AG08395 (cell line): ENCODE data around the gene SLC7A6.

ENCODE experiments used
- DNase-seq: peaks from one replicate; pipeline ENCODE4 v3.0.0; 2012; ENCODE audit warnings: mixed read lengths, low spot score

SLC7A6 gene

GRCh38 chr16:68257251-68257905, 6.9 kb upstream of the SLC7A6 start:
- DNase-seq: peak; percentile 22

DNA sequence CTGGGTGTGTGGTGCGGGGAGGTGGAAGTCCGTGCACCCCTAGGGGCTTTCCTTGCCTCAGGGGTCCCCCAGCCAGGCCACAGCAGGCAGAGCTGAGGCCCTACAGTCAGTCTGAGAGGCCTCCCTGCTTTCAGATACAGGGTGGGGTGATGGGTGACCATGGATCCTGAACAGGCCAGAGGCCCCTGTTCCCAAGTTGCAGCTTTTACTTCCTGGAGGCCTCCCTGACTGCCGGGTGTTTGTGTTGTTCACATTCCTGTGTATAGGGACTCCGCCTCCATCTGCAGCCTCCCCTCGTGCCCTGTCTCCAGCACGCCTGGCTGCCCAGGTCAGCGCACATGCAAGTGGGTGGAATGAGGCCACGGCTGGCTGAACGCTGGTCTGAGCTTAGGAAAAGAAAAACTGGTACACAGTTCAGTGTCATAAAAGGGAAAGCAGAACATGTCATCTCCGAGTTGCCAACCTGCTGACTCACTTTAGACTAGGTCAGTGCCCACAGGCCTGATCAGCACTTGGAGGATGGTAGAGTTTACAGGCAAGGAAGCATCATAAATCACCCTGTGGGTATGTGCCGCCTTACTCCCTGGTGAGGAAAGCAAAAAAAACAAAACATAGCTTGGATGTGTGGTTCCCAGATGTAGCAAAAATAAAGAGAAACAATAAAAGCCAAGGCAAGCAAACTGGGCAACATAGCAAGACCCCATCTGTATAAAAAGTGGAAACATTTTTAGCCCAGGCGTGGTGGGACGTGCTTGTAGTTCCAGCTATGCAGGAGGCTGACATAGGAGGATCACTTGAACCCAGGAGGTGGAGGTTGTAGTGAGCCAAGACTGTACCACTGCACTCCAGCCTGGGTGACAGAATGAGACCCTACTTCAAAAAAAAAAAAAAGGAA, 6.2 kb upstream of the SLC7A6 start:
- peak; percentile 67 for DNase-seq

- no peak for DNase-seq
These were observed 5.1 kb upstream of the SLC7A6 start for GRCh38 chr16:68259007-68259825.

DNA sequence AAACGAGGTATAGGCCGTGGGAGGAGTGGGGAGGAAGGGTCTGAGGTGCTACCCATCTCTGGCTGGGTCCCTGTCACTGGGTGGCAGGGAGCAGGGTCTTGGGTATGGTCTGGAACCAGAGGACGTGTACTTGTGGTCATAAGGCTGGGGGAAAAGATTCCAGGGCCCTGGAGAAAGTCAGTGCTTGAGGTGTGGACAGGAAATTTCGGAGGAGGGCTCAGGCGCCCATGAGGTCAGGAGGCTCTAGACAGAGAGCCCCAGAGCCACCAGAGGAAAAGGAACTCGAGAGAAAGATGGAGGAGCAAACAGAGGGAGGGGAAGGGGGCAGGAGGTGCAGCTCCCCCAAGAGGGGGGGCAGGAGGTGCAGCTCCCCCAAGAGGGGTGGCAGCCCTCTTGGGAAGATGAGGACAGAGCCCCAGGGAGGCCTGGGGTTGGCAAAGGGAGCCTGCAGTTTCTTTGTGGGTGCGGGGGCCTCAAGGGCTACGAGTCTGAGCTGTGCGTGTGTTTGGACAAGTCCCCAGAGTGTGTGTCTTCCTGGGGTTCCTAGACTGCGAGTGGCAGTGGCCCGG, 683 bp upstream of the SLC7A6 start:
- DNase-seq: no peak

DNA sequence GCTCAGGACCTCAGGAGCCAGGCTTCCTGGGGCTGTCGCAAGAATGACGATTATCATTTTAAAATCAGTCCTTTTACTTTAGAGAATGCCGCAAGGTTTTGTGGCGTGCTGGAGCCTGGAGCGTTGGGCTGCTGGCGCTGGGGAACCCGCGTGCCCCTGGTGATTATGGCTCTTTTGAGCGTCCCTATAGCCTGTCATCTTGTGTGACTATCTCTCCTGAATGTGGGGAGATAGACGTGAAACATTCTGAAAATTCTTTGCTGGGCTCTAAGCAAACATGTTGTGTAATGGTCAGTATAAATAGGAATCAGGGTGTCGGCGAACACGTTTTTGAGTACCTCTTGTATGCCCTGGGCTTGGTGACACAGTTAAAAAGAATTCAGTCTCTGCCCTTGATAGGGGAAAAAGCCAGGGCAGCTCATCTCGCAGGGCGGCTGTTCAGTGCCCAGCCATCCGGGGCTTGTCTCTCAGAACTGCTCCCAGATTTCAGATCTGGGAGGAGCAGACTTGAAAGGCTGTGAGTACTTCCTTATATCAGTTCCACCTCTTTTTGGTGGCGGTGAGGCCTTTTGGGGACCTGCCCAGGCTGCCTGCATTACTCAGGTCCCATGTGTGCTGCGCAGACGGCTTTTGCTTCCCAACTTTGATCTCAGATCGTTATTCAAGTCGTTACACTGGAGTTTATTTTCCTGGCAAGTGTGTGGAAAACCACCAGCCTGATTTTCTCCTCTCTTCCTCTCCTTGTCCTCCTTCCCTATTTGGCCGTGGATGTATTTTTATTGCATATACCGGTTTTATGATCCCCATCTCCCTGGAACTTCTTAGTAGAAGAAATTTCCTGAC, 973 bp downstream of the SLC7A6 start:
- peak; percentile 84 for DNase-seq

DNA sequence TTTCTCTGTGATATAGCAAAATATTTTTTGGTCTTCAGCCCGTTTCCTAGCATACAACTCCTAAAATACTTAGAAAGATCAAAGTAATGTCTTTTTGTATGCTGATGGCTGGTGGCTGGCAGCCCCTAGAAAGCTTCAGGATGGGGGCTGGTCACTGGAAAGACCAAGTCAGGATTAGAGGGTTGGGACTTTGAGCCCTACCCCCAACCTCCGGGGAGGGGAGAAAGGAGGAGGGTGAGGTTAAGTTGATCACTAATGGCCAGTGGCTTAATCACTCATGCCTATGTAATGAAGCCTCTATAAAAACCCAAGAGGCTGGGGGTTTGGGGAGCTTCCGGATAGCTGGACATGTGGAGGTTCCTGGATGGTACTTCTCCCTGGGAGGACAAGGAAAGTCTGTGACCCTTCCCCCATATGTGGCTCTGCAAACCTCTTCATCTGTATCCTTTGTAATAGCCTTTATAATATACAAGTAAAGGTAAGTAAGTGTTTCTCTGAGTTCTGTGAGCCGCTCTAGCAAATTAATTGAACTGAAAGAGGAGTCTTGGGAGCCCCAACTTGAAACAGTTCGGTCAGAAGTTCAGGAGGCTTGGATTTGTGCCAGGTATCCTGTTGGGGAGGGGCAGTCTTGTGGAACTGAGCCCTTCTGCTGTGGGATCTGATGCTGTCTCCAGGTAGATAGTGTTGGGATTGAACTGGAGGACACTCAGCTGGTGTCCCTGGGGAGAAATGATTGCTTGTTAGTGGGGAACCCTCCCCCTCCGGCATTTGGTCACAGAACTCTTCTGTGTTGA, 3.5 kb downstream of the SLC7A6 start:
- no peak for DNase-seq

GRCh38 chr16:68269793-68270192, 5.5 kb downstream of the SLC7A6 start:
- DNase-seq: no peak

DNA sequence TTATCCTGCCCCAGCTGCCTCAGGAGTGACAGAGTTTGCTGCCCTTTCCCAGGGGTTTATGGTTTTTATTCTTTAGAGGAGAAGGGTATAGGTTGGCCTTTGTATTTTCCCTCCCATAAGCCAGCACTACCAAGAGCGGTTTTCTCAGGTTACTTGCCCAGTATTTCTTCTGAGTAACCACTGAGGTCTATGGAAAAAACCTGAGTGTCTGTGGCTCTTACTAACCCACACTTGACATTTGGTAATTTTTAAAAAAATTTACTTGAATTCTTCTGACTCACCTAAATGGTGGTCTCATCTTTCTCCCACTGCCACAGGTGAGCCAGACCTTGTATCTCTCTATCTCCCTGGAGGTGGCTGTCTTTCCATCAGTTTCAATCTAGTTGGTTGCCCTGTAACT, 6.0 kb downstream of the SLC7A6 start:
- no peak for DNase-seq

GRCh38 chr16:68272507-68273209, 8.3 kb downstream of the SLC7A6 start:
- DNase-seq: no peak

DNA sequence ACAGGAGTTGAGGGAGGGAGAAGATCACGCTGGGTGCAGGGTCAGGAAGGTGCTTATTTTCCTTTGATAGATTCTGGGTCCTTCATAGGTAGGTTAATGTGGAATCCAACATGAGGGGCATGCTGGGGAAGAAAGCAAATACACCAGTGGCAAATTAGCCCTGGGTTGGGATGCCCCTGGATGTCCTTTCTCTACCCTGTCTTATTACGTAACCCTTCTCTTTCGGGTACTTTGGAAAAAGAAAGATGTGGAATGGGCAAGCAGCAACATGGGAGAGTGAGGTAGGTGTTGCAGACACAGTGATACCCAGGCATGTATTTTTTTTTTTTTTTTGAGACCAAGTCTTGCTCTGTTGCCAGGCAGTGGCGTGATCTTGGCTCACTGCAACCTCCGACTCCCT, 9.1 kb downstream of the SLC7A6 start:
- DNase-seq: no peak

GRCh38 chr16:68273896-68274295, 9.6 kb downstream of the SLC7A6 start:
- DNase-seq: no peak

DNA sequence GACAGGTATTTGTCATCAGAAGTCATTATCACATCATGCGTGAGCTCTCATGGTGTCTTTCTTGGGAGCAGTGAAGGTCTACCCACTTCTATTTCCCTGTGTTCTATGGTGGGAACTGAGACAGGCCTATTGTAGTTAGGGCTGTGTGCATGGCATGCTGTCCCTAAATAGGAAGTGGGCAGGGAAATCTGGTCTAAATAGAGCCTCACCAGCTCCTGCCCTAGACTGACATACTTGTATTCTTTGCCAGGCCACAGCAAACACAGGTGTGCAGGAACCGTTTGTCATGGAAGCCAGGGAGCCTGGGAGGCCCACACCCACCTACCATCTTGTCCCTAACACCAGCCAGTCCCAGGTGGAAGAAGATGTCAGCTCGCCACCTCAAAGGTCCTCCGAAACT, 10.1 kb downstream of the SLC7A6 start:
- no peak for DNase-seq

DNA sequence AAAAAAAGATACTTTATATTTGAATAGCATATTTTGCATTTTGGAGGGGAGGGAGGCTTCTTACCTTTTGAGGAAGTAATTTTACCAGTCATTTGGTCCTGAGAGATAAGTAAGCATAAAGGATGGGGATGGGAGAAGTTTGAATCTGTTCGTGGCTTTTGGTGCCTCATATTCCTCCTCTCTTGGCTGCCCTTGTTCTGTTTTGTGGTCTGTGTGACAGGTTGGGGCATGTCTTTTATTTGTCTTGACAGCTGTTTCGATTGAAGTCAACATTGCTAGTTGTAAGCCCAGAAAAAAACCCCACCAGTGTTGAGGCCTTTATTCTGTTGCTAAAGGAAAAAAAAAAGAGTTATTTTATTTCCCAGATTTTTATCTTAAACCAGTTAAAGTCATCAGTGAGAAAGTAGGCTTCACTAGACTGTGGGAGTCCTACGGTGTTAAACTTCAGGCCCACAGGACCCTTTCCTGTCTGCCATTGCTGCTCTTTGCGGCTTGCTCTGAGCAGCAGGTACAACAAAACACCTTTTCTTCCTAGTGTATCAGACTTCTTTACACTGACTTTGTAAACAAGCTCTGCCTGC, 11.4 kb downstream of the SLC7A6 start:
- DNase-seq: no peak

DNA sequence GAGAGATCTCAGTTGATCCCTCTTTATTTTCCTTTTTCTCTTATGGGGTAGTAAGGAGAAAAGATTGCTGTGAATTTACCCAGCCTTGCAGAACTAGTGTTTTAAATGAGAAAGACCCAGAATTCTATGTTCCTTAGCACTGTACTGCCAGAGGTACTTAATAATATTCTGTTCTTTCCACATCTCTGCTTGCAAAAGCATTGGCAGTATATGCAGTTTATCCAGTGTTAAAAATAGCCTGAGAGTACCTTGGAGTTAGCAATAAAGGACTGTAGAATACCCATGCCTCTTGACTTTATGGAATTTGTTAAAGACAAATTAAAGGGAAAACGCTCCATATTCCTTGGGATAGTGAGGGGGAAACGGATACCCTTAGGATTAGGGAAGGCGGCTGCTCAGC, 11.9 kb downstream of the SLC7A6 start:
- DNase-seq: no peak

DNA sequence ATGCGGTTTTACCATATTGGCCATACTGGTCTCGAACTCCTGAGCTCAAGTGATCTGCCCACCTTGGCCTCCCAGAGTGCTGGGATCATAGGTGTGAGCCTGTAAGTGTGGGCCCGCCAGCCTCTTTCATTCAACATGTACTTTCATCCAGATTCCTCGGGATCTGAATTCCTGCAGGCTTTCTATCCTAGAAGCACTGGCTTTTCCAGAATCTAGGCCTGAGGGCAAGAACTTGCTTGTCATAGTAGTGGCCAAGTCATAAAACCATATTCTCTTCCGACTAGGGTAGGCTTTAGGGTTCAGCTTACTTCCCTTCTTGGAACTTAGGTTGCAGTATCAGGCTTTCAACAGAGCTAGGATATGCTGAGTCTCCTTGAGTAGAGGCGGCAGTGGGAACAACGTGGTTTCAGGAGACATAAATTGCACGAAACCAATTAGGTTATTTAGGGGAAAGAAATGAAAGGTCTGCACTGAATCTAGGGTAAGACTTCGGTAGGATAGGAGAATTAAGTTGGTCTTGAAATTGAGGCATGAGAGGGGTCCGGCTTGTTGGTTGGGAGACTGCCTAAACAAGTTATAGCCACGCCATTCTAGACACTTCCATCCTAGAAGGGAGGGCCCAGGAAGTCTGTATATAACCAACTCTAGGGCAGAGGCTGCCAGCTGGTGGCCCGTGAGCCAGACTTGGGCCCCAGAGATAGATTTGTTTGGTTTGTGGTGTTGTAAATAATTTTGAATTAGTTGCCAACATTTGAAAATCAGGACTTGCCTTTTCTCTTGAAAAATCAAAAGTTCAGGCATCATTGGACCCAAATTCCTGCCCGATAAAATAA, 15.6 kb downstream of the SLC7A6 start:
- DNase-seq: no peak

GRCh38 chr16:68281368-68282063, 17.2 kb downstream of the SLC7A6 start:
- DNase-seq: no peak

- no peak for DNase-seq
These were observed 17.7 kb downstream of the SLC7A6 start for GRCh38 chr16:68282064-68282452.

DNA sequence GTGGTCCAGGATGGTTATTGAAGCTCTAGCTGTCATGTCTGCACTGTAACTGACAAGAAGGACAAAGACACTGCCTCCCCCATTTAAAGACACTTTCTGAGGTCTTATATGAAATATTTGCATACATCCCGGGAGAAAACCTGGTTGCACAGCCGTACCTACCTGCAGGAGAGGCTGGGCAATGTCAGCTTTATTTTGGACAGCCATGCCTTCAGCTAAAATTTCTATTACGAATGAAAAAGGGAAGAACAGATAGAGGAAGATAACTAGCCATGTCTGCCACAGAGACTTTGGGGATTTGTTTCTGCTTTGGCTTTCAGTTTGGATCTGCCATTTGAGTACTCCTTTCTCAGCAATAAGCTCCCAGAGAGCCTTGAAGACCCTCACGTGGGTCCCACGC, 19.0 kb downstream of the SLC7A6 start:
- DNase-seq: no peak
